NCI-H526 treated with DMSO at 0.1 percent for 48 hours (cell line): ENCODE data around the gene KRT27.
"Not testable (repeated sequence)": the region's sequence is repeated elsewhere in the genome, so short reads cannot be mapped to it uniquely, and the experiment has no call there.

Experiments used
- DNase-seq: peaks from one replicate; lab custom pipeline; 2025; lab: John Stamatoyannopoulos, UW

KRT27 gene

GRCh38 chr17:40755231-40755630 is 27.1 kb downstream of the KRT27 start, which contains the start of gene KRT25:
TSS of gene KRT25 (minus strand) at chr17:40755331. CDS start at chr17:40755271, 60 bp downstream.
- DNase-seq: no peak

DNA sequence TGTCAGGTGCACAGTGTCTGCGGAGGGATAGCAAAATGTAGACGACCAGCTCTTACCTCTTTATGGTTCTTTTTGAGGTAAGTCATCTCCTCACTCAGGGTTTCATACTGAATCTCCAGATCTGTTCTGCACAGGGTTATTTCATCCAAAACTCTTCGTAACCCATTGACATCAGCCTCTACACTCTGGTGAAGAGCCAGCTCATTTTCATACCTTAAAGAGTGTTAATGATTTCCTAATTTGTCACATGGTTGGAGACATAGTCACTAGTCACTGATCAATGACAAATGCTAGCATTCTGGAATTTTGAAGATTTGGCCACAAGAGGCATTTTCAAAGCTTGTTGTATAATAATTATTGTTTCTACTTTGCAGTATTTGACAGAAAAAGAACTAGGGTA is 28.5 kb downstream of the KRT27 start:
- no peak for DNase-seq

DNA sequence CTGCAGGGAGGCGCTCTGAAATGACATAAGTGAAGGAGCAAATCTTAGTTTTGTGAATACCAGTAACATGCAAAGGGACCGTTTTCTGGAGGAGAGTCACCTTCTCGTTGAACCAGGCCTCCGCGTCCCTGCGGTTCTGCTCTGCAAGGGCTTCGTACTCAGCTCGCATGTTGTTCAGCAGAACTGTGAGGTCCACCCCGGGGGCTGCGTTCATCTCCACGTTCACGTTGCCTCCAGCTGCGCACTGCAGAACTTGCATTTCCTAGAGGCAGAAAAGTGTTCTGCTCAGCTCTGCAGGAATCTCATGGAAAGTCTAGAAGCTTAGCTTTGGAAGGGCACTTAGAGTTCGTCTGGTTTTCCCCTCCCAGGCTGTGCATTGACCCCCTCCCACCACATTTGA is 31.3 kb downstream of the KRT27 start:
- no peak for DNase-seq

- DNase-seq: no peak
These were observed 32.0 kb downstream of the KRT27 start for GRCh38 chr17:40750391-40750790.

DNA sequence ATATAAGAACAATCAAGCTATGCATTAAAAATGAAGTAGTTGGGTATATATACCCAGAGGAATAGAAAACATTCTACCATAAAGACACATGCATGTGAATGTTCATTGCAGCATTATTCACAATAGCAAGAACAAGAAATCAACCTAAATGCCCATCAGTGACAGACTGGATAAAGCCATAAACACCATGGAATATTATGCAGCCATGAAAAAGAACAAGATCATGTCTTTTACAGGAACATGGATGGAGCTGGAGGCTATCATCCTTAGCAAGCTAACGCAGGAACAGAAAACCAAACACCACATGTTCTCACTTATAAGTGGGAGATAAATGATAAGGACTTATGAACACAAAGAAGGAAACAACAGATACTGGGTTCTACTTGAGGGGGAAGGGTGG is 33.7 kb downstream of the KRT27 start:
- DNase-seq: not testable (repeated sequence)

DNA sequence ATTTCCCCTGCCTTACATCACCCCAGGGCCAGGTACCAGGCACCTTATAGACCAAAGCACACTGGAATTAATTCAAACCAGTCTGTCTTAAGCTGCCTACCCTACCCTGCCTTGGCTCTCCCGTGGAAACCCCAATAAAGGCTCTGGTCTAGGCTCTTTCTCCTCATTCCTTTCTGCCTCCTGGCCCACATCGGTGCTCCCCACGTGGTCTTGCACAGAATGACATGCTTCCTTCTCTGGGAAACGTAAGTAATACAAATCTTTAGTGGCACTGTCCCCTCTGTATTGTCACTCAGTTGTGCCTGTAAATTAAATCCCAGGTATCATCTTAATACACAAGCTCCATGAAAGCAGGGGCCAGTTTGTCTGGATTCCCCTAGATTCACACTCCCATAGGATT is 43.8 kb downstream of the KRT27 start:
- no peak for DNase-seq

- DNase-seq: no peak
These were observed 47.3 kb downstream of the KRT27 start for GRCh38 chr17:40735016-40735415.

GRCh38 chr17:40734018-40734417 is 48.3 kb downstream of the KRT27 start:
- DNase-seq: no peak

GRCh38 chr17:40730970-40731369 is 51.4 kb downstream of the KRT27 start:
- no peak for DNase-seq

DNA sequence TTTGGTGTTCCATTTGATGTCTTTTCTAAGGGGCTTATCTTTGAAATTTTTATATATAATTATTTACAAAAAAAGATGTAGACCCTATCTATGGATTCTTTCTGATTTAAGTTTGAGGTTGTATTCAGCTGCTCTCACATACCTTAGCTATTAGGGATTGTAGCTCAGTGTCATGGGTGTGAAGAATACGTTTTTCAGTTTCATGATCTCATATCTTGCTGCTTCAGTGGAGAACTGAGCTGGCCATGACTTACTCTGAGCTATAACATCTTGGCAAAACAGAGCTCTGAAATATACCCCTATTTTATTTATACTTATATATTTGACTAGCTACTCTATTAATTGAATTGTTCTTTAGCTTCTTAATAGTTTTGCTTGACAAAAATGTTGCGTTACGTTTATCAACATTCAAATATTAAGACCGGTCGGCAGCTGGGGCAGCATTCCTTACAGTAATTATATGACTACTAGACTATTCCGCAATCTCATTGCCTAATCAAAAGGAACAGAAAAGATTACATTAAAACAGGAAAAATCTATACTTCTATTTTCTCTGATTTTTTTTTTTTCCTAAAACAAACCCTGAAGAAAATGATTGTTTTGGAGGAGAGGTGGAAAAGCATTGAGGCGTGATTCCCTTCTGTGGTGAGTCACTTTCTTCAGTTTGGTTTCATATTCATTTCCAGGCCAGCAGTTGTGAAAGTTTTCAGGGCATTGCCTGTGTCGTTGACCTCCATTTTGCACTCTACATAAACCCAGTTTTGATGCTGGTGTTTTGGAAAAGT is 54.7 kb downstream of the KRT27 start:
- DNase-seq: no peak

DNA sequence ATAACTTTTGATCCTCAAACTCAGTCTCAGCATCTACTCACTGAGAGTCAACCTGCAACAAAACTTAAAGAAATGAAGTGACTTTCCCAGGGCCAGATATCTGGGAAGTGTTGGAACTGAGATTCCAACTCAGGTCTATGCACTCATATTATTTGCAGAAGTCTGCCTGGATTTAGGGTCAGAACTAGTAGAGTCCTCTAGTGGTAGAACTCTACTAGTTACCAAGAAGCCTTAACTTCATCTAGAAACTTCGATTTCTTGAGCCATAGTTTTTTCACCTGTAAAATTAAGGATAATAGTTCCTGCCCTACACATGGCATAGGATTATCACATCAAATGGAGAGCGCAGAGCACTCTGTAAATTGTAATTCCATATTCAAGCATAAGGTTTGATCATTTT is 55.4 kb downstream of the KRT27 start:
- no peak for DNase-seq
